ENCODE measurements around the gene MAPKAPK5. TPM values are rescaled to one million over a fixed set of nuclear protein-coding genes. Genes with fewer than 3 reads are reported as not detected.

Gene MAPKAPK5
- total and polyA plus RNA-seq, 2 of the 13 experiments (the other 11 are each of a cell fraction or from before 2014, with no cell fraction given), result 43.2 to 58.2 TPM

DNA sequence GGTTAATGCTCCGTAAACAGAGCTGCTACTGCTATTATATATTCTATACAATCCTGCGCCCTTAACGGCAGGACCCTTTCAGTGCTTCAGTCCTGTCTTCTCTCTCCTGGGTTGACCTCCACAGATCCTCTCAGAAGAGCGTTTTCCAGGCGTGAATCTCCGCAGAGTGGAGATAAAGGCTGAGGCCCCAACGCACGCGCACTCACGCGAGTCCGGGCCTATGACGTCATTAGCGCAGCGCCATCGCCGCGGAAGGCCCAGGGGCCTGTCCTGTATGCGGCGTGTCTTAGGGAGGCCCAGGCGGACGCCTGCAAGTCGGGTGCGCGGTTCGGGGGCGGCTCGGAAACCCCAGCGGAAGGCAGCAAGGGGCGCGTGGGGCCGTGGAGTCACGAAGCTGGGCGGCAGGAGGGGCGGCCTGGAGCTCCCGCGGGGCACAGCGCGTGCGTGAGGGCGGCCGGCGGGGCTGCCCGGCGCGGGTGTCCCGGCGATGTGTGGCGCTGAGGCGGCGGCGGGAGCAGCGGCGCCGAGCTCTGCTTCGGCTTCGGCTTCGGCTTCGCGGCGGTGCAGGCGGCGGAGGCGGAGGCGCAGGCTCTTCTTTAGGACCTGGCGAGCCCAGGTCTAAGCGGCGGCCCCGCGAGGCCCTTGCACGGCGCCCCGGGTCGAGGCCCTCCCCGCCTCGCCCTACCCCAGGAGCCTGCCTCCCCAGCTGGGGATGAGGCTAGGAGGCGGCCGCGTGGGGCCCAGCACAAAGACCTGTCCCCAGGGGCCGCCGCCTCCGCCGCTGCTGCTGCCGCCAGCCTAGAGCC, at the start of gene MAPKAPK5 (continued):
- TF ChIP-seq, protein P1, sequence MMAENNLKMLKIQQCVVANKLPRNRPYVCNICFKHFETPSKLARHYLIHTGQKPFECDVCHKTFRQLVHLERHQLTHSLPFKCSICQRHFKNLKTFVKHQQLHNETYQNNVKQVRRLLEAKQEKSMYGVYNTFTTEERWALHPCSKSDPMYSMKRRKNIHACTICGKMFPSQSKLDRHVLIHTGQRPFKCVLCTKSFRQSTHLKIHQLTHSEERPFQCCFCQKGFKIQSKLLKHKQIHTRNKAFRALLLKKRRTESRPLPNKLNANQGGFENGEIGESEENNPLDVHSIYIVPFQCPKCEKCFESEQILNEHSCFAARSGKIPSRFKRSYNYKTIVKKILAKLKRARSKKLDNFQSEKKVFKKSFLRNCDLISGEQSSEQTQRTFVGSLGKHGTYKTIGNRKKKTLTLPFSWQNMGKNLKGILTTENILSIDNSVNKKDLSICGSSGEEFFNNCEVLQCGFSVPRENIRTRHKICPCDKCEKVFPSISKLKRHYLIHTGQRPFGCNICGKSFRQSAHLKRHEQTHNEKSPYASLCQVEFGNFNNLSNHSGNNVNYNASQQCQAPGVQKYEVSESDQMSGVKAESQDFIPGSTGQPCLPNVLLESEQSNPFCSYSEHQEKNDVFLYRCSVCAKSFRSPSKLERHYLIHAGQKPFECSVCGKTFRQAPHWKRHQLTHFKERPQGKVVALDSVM (CRISPR knock-in tag; IDR thresholded peaks at IDR 0.05), result peak; percentile 68; the same call in 1 of the 2 replicates
- TF ChIP-seq, protein P2, sequence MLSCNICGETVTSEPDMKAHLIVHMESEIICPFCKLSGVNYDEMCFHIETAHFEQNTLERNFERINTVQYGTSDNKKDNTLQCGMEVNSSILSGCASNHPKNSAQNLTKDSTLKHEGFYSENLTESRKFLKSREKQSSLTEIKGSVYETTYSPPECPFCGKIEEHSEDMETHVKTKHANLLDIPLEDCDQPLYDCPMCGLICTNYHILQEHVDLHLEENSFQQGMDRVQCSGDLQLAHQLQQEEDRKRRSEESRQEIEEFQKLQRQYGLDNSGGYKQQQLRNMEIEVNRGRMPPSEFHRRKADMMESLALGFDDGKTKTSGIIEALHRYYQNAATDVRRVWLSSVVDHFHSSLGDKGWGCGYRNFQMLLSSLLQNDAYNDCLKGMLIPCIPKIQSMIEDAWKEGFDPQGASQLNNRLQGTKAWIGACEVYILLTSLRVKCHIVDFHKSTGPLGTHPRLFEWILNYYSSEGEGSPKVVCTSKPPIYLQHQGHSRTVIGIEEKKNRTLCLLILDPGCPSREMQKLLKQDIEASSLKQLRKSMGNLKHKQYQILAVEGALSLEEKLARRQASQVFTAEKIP (CRISPR knock-in tag; IDR thresholded peaks at IDR 0.05; ENCODE audit: borderline replicate concordance), result no peak
- TF ChIP-seq ZNF572 (CRISPR knock-in tag; IDR thresholded peaks at IDR 0.05), result 0 out of 2 replicates have a peak, but pooled peaks have one; percentile 32
- TF ChIP-seq KMT2A (CRISPR knock-in tag; IDR thresholded peaks at IDR 0.05), result peak; percentile 97
- TF ChIP-seq MTF2 (CRISPR knock-in tag; IDR thresholded peaks at IDR 0.05; ENCODE audit: borderline replicate concordance), result peak; percentile 75; the same call in 1 of the 2 replicates
- TF ChIP-seq, protein P3, sequence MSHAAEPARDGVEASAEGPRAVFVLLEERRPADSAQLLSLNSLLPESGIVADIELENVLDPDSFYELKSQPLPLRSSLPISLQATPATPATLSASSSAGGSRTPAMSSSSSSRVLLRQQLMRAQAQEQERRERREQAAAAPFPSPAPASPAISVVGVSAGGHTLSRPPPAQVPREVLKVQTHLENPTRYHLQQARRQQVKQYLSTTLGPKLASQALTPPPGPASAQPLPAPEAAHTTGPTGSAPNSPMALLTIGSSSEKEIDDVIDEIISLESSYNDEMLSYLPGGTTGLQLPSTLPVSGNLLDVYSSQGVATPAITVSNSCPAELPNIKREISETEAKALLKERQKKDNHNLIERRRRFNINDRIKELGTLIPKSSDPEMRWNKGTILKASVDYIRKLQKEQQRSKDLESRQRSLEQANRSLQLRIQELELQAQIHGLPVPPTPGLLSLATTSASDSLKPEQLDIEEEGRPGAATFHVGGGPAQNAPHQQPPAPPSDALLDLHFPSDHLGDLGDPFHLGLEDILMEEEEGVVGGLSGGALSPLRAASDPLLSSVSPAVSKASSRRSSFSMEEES (CRISPR knock-in tag; IDR thresholded peaks at IDR 0.05), result peak; percentile 81
- no peak for TF ChIP-seq ZNF30 (CRISPR knock-in tag; IDR thresholded peaks at IDR 0.05)
- TF ChIP-seq FOXK1 (CRISPR knock-in tag; IDR thresholded peaks at IDR 0.05; ENCODE audit: borderline replicate concordance, low read depth), result peak; percentile 93; the same call in 1 of the 2 replicates
- TF ChIP-seq FOXO1 (CRISPR knock-in tag; IDR thresholded peaks at IDR 0.05), result peak; percentile 74
- TF ChIP-seq HOXA9 (CRISPR knock-in tag; IDR thresholded peaks at IDR 0.05; ENCODE audit: borderline replicate concordance), result no peak
- TF ChIP-seq, protein P4, sequence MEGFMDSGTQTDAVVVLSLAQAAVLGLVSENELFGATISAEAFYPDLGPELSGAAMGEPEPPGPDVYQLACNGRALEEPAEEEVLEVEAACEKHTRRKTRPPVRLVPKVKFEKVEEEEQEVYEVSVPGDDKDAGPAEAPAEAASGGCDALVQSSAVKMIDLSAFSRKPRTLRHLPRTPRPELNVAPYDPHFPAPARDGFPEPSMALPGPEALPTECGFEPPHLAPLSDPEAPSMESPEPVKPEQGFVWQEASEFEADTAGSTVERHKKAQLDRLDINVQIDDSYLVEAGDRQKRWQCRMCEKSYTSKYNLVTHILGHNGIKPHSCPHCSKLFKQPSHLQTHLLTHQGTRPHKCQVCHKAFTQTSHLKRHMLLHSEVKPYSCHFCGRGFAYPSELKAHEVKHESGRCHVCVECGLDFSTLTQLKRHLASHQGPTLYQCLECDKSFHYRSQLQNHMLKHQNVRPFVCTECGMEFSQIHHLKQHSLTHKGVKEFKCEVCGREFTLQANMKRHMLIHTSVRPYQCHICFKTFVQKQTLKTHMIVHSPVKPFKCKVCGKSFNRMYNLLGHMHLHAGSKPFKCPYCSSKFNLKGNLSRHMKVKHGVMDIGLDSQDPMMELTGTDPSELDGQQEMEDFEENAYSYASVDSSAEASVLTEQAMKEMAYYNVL (CRISPR knock-in tag; IDR thresholded peaks at IDR 0.05; ENCODE audit: borderline replicate concordance), result peak; percentile 85
- no peak for TF ChIP-seq NFIB (CRISPR knock-in tag; IDR thresholded peaks at IDR 0.05; ENCODE audit: borderline replicate concordance)
- TF ChIP-seq, protein P5, sequence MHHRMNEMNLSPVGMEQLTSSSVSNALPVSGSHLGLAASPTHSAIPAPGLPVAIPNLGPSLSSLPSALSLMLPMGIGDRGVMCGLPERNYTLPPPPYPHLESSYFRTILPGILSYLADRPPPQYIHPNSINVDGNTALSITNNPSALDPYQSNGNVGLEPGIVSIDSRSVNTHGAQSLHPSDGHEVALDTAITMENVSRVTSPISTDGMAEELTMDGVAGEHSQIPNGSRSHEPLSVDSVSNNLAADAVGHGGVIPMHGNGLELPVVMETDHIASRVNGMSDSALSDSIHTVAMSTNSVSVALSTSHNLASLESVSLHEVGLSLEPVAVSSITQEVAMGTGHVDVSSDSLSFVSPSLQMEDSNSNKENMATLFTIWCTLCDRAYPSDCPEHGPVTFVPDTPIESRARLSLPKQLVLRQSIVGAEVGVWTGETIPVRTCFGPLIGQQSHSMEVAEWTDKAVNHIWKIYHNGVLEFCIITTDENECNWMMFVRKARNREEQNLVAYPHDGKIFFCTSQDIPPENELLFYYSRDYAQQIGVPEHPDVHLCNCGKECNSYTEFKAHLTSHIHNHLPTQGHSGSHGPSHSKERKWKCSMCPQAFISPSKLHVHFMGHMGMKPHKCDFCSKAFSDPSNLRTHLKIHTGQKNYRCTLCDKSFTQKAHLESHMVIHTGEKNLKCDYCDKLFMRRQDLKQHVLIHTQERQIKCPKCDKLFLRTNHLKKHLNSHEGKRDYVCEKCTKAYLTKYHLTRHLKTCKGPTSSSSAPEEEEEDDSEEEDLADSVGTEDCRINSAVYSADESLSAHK (CRISPR knock-in tag; IDR thresholded peaks at IDR 0.05; ENCODE audit: borderline replicate concordance), result no peak
- no peak for TF ChIP-seq GABPA (IDR thresholded peaks at IDR 0.05; ENCODE audit: low read depth, low read length)
- no peak for TF ChIP-seq GABPA (CRISPR knock-in tag; IDR thresholded peaks at IDR 0.05; ENCODE audit: low read depth)
- TF ChIP-seq ZNF816 (CRISPR knock-in tag; IDR thresholded peaks at IDR 0.05; ENCODE audit: borderline replicate concordance), result no peak
- no peak for TF ChIP-seq SRSF9 (IDR thresholded peaks at IDR 0.05; ENCODE audit: borderline replicate concordance, insufficient read depth, low read depth, low read length, poor library complexity, severe bottlenecking)
- TF ChIP-seq CEBPG (CRISPR knock-in tag; IDR thresholded peaks at IDR 0.05), result peak; percentile 61
- peak; percentile 94 for TF ChIP-seq PHF8 (CRISPR knock-in tag; IDR thresholded peaks at IDR 0.05)

Data from HepG2 (cell line).